SIG-M5 treated with dmso at 0.1 percent for 504 hours (cell line): ENCODE data around the gene RPL41.

ENCODE experiments used
- DNase-seq: peaks from one replicate; lab custom pipeline; 2025; ENCODE audit not compliant: unreplicated experiment; lab: John Stamatoyannopoulos, UW

RPL41 gene

DNA sequence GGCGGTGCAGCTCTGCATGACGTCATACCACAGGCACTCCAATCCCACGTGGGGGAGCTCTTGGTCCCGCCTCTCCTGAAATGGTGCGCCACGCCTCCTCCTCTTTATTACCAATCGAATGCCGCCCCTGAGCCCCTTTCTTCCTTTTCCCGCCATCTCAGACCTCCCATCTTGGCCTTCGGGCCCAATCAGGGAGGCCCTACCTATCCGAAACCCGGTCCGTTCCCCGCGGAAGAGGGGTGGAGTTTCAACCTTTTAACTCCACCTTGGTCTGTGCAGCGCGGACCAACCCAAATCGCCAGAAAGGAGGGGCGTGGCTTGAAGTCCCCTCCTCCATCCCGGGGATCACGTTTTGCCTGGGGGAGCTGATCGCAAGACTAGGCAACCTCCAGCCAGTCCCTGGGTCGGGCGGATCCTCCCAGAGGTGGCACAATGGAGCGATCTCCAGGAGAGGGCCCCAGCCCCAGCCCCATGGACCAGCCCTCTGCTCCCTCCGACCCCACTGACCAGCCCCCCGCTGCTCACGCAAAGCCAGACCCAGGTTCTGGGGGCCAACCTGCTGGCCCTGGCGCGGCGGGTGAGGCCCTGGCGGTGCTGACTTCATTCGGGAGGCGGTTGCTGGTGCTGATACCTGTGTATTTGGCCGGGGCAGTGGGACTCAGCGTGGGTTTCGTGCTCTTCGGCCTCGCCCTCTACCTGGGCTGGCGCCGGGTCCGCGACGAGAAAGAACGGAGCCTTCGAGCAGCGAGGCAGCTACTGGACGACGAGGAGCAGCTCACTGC is 11.6 kb downstream of the RPL41 start, which contains the start of gene ESYT1:
TSS of gene ESYT1 (plus strand) at position 380 of the 782 bp plus-strand sequence. CDS start at position 433, 53 bp downstream.
- peak; percentile 100 for DNase-seq

DNA sequence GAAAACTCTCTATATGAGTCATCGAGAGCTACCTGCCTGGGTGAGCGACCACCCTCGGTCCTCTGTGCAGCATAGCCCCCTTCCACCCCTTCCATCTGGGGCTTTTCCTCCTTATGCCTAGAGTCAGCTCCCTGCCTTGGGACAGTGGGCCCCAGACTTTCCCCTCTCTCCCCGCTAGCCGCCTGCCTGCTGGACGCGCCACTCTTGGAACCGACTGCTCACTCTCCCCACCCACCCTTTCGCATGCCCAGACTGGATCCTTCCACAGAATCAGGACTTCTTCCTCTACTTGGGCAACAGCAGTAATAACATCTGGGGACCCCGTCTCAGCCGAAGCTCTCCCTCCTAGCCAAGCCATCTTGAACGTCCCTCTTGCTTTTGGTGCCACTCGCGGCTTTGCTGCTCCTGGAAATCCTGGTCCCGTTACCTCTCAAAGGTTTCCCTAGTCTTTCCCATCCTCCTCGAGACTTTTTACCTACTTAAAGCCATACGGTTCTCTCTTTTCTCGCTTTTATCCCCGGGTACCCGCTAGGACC is 12.3 kb downstream of the RPL41 start:
- peak; percentile 42 for DNase-seq

DNA sequence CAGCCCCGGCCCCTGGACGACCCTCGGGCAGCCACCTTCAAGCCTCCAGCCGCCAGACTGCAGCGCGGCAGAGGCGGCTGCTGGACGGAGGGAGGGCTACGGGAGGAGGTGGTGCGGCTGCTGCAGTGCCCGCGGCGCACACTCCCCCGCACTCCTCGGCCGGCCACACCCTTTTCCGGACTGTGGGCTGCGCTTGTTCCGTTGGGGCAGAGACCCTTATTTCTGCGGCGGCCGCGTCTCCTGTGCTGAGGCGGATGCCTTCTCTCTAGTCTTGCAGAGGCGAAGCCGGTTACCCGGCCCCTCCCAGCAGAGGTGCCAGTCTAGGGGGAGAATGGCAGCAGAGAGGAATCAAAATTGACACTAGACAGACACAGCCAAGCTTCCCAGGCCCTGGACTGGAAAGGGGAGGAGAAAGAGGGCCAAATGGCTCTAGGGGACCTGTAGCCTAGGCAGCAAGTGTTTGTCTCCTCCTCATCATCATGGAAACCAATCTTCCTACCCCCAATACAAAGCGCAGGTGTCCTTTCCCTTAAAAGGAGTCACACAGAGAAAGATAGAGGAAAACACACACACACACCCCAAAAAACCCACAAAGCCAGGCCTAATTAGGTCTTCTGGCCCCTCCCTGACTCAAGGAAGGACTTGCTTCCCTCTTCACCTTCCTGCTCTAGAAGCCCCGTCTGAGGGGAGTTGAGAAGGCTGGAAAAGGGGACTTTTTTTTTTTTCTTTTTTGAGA is 12.9 kb downstream of the RPL41 start:
- DNase-seq, result peak; percentile 78

- no peak for DNase-seq
Measured at GRCh38 chr12:56129942-56130495, 13.6 kb downstream of the RPL41 start.

GRCh38 chr12:56130876-56131275 is 14.4 kb downstream of the RPL41 start:
- no peak for DNase-seq

DNA sequence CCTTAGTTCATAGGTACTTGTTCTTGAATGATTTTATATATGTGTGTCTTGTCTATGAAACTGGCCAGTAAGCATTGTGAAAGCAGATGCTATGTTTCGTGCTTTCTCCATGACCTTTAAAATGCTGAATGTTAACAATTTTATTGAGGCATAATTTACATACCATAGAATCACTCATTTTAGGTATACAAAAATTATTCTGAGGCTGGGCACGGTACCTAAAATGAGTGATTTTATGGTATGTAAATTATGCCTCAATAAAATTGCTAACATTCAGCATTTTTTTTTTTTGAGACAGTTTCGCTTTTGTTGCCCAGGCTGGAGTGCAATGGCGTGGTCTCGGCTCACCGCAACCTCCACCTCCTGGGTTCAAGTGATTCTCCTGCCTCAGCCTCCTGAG is 18.5 kb downstream of the RPL41 start:
- DNase-seq, result no peak

DNA sequence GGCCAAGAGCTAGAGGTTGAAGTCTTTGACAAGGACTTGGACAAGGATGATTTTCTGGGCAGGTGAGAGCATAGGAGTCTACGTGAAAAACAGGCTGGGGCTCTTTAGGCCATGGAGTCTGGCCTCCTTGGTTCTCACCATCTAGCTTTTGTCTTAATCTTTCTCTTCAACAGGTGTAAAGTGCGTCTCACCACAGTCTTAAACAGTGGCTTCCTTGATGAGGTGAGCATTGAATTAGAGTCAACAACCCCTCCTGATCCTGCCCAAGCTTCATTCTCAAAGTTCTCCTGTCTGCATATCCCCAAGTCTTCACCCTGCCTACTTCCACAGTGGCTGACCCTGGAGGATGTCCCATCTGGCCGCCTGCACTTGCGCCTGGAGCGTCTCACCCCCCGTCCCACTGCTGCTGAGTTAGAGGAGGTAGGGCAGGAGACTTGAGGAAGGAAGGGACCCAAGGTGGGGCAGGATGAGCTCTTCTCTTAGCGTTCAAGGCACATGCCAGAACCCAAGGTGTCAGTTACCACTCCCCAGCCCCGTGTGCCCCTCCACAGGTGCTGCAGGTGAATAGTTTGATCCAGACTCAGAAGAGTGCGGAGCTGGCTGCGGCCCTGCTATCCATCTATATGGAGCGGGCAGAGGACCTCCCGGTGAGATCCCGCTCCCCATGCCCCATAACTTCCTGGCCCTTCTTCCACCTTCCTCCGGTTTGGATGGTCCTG is 21.6 kb downstream of the RPL41 start:
- no peak for DNase-seq

- DNase-seq, result no peak
Measured at GRCh38 chr12:56141946-56142784, 25.7 kb downstream of the RPL41 start.

DNA sequence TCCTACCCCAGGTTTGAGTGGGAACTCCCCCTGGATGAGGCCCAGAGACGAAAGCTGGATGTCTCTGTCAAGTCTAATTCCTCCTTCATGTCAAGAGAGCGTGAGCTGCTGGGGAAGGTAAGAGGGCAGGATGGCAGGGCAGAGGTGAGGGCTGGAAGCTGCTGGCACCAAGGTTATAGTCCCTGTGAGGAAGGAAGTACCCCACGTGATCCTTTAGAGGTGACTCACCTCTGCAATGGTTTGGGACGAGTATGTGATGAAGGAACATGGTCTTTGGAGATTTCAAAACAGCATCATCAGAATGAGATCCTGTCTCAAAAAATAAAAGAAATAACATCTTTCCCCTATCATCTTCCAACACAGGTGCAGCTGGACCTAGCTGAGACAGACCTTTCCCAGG is 26.8 kb downstream of the RPL41 start:
- DNase-seq, result no peak

DNA sequence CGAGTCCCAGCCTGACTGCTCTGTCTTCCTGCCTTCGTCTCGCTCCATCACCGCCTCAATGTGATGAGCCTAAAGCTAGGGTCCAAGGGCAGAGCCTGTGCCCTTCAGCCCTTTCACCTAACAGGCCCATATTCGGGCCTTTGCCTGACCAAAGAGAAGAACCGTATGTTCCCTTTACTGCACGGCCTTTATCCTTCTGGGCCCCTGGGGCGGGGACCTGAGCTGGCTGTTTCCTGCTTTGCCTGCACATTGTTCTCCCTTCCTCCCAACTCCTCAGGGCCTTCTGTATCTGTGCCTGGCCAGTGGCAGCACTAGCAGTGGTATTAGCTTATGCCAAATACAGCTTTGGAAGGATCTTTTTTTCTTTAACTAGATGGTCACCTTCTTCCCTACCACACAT is 27.4 kb downstream of the RPL41 start:
- no peak for DNase-seq

DNA sequence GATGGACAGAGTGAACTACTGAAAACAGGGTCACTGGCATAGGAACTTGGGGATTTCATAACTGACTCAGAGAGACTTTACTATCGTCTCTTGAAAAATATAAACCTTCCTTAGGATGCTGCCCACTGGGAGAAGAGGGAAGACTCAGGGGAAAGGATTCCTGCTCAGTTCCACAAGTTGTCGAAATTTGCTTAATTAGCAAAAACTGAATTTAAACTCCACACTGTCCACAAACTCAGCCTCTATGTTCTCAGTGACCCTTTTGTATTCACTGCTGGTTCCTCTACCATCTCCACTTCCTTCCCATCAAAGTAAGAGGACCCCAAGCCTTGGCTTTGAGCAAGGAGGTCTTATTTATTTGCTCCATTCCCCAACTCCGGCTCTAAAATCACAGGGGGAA is 28.8 kb downstream of the RPL41 start:
- DNase-seq, result no peak

- DNase-seq, result no peak
Measured at GRCh38 chr12:56146492-56147460, 30.3 kb downstream of the RPL41 start.

DNA sequence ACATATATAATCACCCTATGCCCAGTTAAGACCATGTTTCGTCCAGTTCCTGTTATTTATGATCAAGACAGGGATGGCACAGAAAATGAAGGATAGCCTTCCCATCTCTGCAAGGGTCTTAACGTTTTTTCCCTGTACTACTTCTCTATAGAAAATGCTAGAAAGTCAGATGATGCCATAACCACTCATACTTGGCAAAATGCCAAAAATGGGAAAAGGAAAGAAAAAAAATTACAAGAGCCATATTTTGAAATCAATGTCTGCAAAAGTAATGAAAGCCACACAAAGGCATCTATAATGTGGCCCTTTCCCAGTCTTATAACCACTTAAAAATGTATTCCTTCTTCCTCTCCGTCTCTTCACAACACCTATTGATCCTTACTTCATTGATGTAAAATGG is 34.1 kb downstream of the RPL41 start:
- no peak for DNase-seq

GRCh38 chr12:56151672-56152131 is 35.3 kb downstream of the RPL41 start:
- DNase-seq, result peak; percentile 64

- peak; percentile 96 for DNase-seq
Measured at GRCh38 chr12:56152132-56152755, 35.8 kb downstream of the RPL41 start, which contains the start of gene MYL6B. Gene MYL6B, plus strand, starts transcription at chr12:56152587. Its CDS starts 1,332 bp downstream, at chr12:56153919.

DNA sequence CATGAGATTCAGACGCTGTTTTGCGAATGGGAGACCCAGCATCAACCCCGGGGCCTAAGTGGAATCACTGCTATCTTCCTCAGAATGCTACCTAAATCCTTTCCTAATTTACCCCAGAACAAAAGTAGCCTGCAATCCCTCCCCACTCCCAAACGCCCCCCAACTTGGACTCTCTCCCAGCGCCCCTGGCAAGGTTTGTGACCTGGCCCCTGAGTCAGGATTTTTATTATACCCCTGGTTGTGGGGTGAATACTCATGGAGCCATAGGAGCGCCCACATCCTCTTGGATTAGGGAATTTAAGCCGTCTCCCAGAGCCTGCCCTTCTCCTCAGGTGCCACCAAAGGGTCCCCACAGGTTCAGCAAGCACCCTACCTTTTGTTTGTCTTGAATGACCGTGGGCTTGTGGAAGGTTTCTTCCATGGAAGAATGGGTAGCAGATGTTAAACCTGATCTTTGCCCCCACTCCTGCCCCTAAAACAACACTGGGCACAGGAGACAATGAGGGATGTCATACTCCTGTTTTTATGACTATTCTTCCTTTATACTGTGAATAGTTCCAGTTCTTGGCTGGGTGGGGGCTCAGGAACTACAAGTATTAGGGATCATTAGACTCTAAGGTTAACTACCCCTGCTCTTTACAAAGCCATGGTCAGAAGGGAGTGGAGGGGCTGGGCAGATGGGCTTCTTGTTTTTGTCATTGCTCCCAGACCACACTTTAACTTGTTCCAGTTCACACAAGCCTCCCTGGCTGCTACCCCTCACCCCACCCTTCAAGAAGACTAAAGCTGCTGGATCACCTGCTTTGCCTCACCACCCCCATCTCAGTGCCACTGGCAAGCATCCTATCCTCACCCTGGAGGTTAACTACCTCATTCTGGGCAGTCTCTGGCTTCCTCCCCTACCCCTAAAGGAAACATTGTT is 36.6 kb downstream of the RPL41 start:
- no peak for DNase-seq

DNA sequence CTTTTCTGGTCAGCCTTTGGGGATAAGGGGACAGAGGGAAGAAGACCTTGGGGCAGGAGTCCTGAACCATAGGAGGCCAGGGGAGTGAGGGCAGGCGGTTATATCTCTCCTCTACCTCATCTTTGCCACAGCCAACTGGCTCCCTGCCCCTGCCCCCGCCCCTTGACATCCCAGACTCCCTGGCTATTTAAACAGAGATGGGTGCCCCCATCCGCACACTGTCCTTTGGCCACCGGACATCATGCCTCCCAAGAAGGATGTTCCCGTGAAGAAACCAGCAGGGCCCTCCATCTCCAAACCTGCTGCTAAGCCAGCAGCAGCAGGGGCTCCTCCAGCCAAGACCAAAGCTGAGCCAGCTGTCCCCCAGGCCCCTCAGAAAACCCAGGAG is 37.2 kb downstream of the RPL41 start:
- no peak for DNase-seq
